Spleen (tissue), 11 donors: ENCODE results near the gene DICER1. TPM values are rescaled to one million over a fixed set of nuclear protein-coding genes. Genes with fewer than 3 reads are reported as not detected.
A peak's percentile ranks its signal among the peaks of the same experiment; 100 is the strongest.

Source experiments
- DNase-seq: peaks from one replicate; pipeline ENCODE4 v3.0.0-alpha.2; 2020
- H3K27ac ChIP-seq, 8 donors: fragments of 200-600 bp; sonication (generic) in 7 of 8; 1 replicate in 4 of 8; 2 replicates in 4 of 8; pipeline versions ENCODE4 v1.5.0 to v1.8.0; 2016 to 2021; ENCODE audit warnings: inconsistent platforms in 4 of 8, mild to moderate bottlenecking in 4 of 8, moderate library complexity in 1 of 8
- H3K27me3 ChIP-seq, 7 donors: fragments of 200-600 bp; sonication (generic) in 6 of 7; replicated peaks in 1 of 7; 1 replicate in 4 of 7; 2 replicates in 3 of 7; pipeline versions ENCODE4 v1.5.0 to v1.8.0; 2016 to 2021; ENCODE audit warnings: inconsistent platforms in 3 of 7, mild to moderate bottlenecking in 1 of 7
- H3K36me3 ChIP-seq, 6 donors: fragments of 200-600 bp; sonication (generic) in 5 of 6; 1 replicate in 4 of 6; 2 replicates in 2 of 6; pipeline versions ENCODE4 v1.5.0 to v1.8.0; 2016 to 2021; ENCODE audit warnings: inconsistent platforms in 2 of 6
- H3K4me1 ChIP-seq, 6 donors: fragments of 200-600 bp; sonication (generic) in 5 of 6; 1 replicate in 3 of 6; 2 replicates in 3 of 6; pipeline versions ENCODE4 v1.5.0 to v1.8.0; 2016 to 2021; ENCODE audit warnings: inconsistent platforms in 3 of 6
- H3K4me3 ChIP-seq, 8 donors: fragments of 200-600 bp; sonication (generic) in 7 of 8; 1 replicate in 4 of 8; 2 replicates in 4 of 8; pipeline versions ENCODE4 v1.5.0 to v1.8.0; 2016 to 2021; ENCODE audit warnings: inconsistent platforms in 4 of 8, mild to moderate bottlenecking in 4 of 8, moderate library complexity in 2 of 8
- H3K9me3 ChIP-seq, 8 donors: fragments of 200-600 bp; sonication (generic) in 7 of 8; 1 replicate in 4 of 8; 2 replicates in 4 of 8; pipeline versions ENCODE4 v1.5.0 to v1.8.0; 2016 to 2021; ENCODE audit warnings: inconsistent platforms in 4 of 8
- POLR2A ChIP-seq, 3 donors: fragments of 450-650 bp; IDR thresholded peaks; one replicate each; pipeline ENCODE4 v1.5.1; 2017; ENCODE audit warnings: antibody characterized with exemption in 3 of 3, mild to moderate bottlenecking in 1 of 3
- POLR2AphosphoS5 ChIP-seq, 3 donors: sonication (generic); formaldehyde crosslinking; IDR thresholded peaks; one replicate each; pipeline ENCODE4 v1.5.1; 2017; ENCODE audit warnings: antibody characterized with exemption in 3 of 3
- WGBS, 5 donors: extraction: QIAGEN DNeasy Blood & Tissue Kit in 3 of 5; methylation state at CpG; one replicate each; pipeline versions ENCODE4 v1.1.5 to v1.1.7; 2013 to 2018; 5-methylcytosine and 5-hydroxymethylcytosine counted together
- intact Hi-C: fragments of 100-400 bp; cut with DNase I; formaldehyde crosslinking; loops from one replicate; pipeline ENCODE4 v1.15.0; 2023; ENCODE audit warnings: low total_unique reads
- polyA plus RNA-seq, 3 donors: library from polyadenylated mRNA; stranded (reverse); fragments of 200-250 nt; gene quantifications; one replicate each; pipeline ENCODE4 v1.2.1, GENCODE V29; 2013
- total RNA-seq, 7 donors: library from RNA; depleted of rRNA in 3 of 7; stranded (reverse); fragments of >200 nt in 3 of 7; fragmentation: NEBNext Ultra II Directional in 4 of 7; extraction: Animal tissue kit (Norgen Biotek cat#: 25700) in 4 of 7; gene quantifications; one replicate each; pipeline versions ENCODE4 v1.1.0 to v1.2.1, GENCODE V29; 2016 to 2021
- TF ChIP-seq, protein P1 (sequence below), 11 experiments: fragments of 200-600 bp in 7 of 11; fragments of 450-650 bp in 4 of 11; sonication (generic) in 4 of 11; IDR thresholded peaks in 8 of 11; conservative IDR thresholded peaks in 3 of 11; 1 replicate in 7 of 11; 2 replicates in 4 of 11; pipeline versions ENCODE4 v1.4.0 to v1.8.0; 2016 to 2021; ENCODE audit warnings: antibody characterized with exemption in 11 of 11, inconsistent platforms in 4 of 11, mild to moderate bottlenecking in 1 of 11
- donor health status: healthy with polysubstance abuse.
- donor health status: DM: no; HTN: no; CAD: no; lungs with moderate emphysema.
- donor health status: DM: no; HTN: no; CAD: no.
- donor health status: Bipolar disorder and iron deficiency.
- donor health status: healthy.
- donor health status: DM: no; HTN: no; CAD: no.
- donor health status: DM: yes; HTN: yes; CAD: no.

DICER1 gene
- total and polyA plus RNA-seq, 10 donors, result 7.1 to 124 (median 73.5) TPM

DNA sequence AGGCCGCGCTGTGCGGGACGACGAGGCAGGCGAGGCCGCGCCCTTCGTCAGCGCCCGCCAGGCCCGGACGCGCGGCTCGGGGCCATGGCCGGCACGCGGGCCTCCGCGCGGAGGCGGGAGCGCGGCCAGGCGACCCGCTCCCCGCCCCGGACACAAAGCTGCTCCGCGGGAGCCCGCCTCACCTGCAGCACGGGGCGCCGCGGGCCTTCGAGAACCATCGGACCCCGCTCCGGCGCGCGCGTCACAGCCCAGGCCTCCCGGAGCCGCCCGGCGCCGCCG lies 342 bp downstream of the DICER1 start:
- WGBS, 5 donors, result 0% methylated on average over 17 to 50 of the region's 50 CpGs; no CpG with 5 or more reads in 2 of the 5 donors

DNA sequence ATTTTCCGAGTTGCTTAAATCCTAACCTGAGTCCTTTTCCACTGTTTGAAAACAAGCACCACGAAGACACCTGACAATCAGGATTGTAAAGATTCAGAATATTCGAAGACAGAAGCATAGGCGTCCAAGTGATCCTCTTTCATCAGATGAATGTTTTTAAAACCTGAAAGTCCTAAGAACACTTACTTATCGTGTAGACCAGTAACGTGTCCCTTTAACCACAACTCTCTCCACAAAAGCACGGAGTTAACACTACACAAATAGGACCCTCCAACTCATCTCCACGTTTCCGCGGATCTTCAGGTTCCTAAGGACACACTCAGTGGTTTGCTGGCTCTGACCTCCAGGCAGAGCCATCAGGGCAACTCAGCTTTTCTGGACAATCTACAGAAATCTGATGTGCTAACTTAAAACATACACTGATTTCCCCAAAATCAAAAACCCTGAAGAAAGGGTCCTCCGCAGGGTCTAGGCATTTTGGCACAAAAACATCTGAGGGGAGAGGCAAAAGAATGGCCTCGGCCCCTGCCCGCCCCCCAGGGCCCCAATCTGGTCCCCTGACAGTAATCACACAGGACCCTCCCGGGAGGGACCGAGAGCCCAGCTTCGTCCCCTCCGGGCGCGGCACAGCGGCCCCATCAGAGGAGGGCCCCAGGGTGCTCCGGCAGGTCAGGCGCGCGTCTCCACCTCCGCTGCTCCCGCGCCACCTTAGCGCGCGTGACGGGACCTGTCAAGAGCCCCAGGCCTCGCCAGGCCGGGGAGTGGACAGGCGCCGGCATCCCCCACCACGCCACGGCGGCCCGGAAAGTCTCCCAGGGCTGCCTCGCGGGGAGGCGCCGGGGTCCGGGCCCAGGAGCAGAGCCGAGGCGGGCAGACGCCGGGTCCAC lies 925 bp downstream of the DICER1 start:
- WGBS, 5 donors, result 1 to 6% (median 2%) methylated on average over 14 to 48 of the region's 48 CpGs
- H3K4me3 ChIP-seq, result peak overlapping the region; percentile 54 to 91 (median 82)
- H3K27ac ChIP-seq, result peak overlapping the region; percentile 90 to 98 (median 96)
- H3K9me3 ChIP-seq, result no peaks in the 10 kb centered on the region
- intact Hi-C loops, result no loop called here
- peak; percentile 93 for DNase-seq
- H3K36me3 ChIP-seq, result no peaks in the 10 kb centered on the region
- no peaks in the 10 kb centered on the region for H3K27me3 ChIP-seq
- no peak for TF ChIP-seq POLR2A (IDR thresholded peaks at IDR 0.05)
- peak in 1 of 3 donors; percentile 37 for TF ChIP-seq POLR2AphosphoS5 (IDR thresholded peaks at IDR 0.05)
- TF ChIP-seq, protein P1, sequence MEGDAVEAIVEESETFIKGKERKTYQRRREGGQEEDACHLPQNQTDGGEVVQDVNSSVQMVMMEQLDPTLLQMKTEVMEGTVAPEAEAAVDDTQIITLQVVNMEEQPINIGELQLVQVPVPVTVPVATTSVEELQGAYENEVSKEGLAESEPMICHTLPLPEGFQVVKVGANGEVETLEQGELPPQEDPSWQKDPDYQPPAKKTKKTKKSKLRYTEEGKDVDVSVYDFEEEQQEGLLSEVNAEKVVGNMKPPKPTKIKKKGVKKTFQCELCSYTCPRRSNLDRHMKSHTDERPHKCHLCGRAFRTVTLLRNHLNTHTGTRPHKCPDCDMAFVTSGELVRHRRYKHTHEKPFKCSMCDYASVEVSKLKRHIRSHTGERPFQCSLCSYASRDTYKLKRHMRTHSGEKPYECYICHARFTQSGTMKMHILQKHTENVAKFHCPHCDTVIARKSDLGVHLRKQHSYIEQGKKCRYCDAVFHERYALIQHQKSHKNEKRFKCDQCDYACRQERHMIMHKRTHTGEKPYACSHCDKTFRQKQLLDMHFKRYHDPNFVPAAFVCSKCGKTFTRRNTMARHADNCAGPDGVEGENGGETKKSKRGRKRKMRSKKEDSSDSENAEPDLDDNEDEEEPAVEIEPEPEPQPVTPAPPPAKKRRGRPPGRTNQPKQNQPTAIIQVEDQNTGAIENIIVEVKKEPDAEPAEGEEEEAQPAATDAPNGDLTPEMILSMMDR (IDR thresholded peaks at IDR 0.05 in 8 of 11, conservative IDR thresholded peaks at IDR 0.05 in 3 of 11), result no peak
- peaks cover 17 to 70% (median 59%) of the 10 kb centered on the region in 6 donors for H3K4me1 ChIP-seq

More for the DNA sequence above, 342 bp downstream of the DICER1 start:
- Histone ChIP-seq H3K4me1 (peaks cover 17 to 64% (median 54%) of the 10 kb centered on the region in 6 donors), H3K36me3 (no peaks in the 10 kb centered on the region), H3K4me3 (peak overlapping the region; percentile 54 to 91 (median 82)), H3K27me3 (no peaks in the 10 kb centered on the region), H3K27ac (peak overlapping the region; percentile 90 to 98 (median 96)), H3K9me3 (no peaks in the 10 kb centered on the region)
- TF ChIP-seq POLR2A (IDR thresholded peaks at IDR 0.05) (no peak), POLR2AphosphoS5 (IDR thresholded peaks at IDR 0.05) (no peak)
- TF ChIP-seq, protein P1 (IDR thresholded peaks at IDR 0.05 in 8 of 11, conservative IDR thresholded peaks at IDR 0.05 in 3 of 11), result no peak
- no peak for DNase-seq
- intact Hi-C loops, result no loop called here

DNA sequence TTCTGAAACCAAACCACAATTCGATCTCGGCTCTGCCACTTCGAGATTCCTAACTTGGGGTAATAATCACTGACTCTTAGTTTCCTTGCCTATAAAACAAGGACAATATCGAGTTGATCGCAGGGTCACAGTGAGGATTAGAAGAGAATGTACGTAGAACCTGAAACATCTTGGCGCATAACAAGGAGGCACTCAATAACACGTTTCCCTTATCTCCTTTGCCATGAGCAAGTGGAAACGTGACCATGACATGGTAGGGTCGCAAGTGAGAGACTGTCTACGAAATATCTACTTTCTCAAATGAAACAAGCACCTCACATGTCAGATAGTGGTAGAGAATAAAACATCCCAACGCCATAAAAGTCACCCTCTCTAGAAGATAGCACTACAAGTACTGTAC lies 2.3 kb downstream of the DICER1 start:
- Histone ChIP-seq H3K27me3 (no peaks in the 10 kb centered on the region), H3K9me3 (no peaks in the 10 kb centered on the region), H3K27ac (no peak overlapping the region), H3K36me3 (no peaks in the 10 kb centered on the region), H3K4me1 (peaks cover 17 to 83% (median 73%) of the 10 kb centered on the region in 6 donors), H3K4me3 (peak overlapping the region in 5 of 8 donors; percentile 10 to 91 (median 86))
- no peak for DNase-seq
- TF ChIP-seq POLR2AphosphoS5 (IDR thresholded peaks at IDR 0.05) (no peak), POLR2A (IDR thresholded peaks at IDR 0.05) (no peak)
- TF ChIP-seq, protein P1 (IDR thresholded peaks at IDR 0.05 in 8 of 11, conservative IDR thresholded peaks at IDR 0.05 in 3 of 11), result no peak
- intact Hi-C loops, result no loop called here
- 85 to 89% (median 88%) methylated on average over 12 of the region's 12 CpGs for WGBS, 5 donors

DNA sequence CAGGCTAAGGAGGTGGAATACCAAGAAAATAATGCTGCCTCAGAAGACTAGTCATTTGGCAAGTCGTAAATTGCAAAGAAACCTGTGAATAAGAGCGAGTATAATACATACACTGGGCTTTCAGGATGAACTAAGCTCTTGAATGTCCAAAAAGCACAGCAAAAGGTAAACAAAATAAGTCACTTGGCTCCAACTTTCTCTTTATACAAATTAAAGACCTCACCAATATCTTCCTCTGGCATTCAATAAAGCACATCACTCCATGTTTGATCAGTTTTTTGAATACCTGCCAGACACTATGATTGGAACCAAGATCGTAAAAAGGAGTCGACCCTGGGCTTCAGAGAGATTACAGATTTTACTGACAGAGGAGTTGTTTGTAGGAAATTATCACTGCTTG lies 3.5 kb downstream of the DICER1 start:
- Histone ChIP-seq H3K4me1 (peaks cover 17 to 89% (median 77%) of the 10 kb centered on the region in 6 donors), H3K4me3 (no peak overlapping the region), H3K27ac (no peak overlapping the region), H3K27me3 (no peaks in the 10 kb centered on the region), H3K9me3 (no peaks in the 10 kb centered on the region), H3K36me3 (no peaks in the 10 kb centered on the region)
- intact Hi-C loops, result no loop called here
- DNase-seq, result no peak
- 83 to 92% (median 88%) methylated on average over 4 of the region's 4 CpGs for WGBS, 5 donors
- TF ChIP-seq, protein P1 (IDR thresholded peaks at IDR 0.05 in 8 of 11, conservative IDR thresholded peaks at IDR 0.05 in 3 of 11), result no peak
- TF ChIP-seq POLR2A (IDR thresholded peaks at IDR 0.05) (no peak), POLR2AphosphoS5 (IDR thresholded peaks at IDR 0.05) (no peak)
